Heart left ventricle (tissue), 13 donors: Measurements from ENCODE around the gene BEND7.

Experiments
- CTCF ChIP-seq, 12 donors: fragments of 200-600 bp; sonication (generic) in 4 of 12; IDR thresholded peaks; one replicate each; pipeline versions ENCODE4 v1.5.0 to v1.8.0; 2018 to 2022; ENCODE audit warnings: antibody characterized with exemption in 12 of 12, mild to moderate bottlenecking in 5 of 12
- POLR2A ChIP-seq, 2 donors: fragments of 450-650 bp; IDR thresholded peaks; one replicate each; pipeline ENCODE4 v1.6.1; 2017; ENCODE audit warnings: antibody characterized with exemption in 2 of 2, mild to moderate bottlenecking in 2 of 2, moderate library complexity in 2 of 2
- donor health status: ischemic (EF 13 %, LVEDD 7.1; RV severe dilation, severe dysfunction).
- donor health status: DM: no; HTN: yes; CAD: no.
- donor health status: DM: no; HTN: no; CAD: no.
- donor health status: ischemic (EF 25% LVEDD 6.9; RV normal size, moderate dysfunction).
- donor health status: ischemic (EF 25% LVEDD 5.7; RV mildly dilated, moderate dysfunction).
- donor health status: ischemic (EF 35%, LVEDD 5.7; RV mildly dilated, moderate dysfunction).
- donor health status: nonischemic (EF 11% LVEDD 7.7; RV severe dilation, severe dysfunction).
- donor health status: DM: yes; HTN: yes; CAD: no.
- donor health status: PGD.
- donor health status: ischemic (EF 29% LVEDD 5.4; RV normal size, mild dysfunction).
- donor health status: nonischemic (EF 23%, LVEDD 6.1; RV moderate dilation, normal function).

GRCh38 chr10:13536674-13537366, 8.0 kb upstream of the BEND7 start:
- TF ChIP-seq CTCF (IDR thresholded peaks at IDR 0.05) (peak; percentile 48 to 70 (median 58)), POLR2A (IDR thresholded peaks at IDR 0.05) (no peak)
